Thoracic aorta endothelial cell (primary cell): ENCODE measurements around the gene RNF19B. TPM values are rescaled to one million over a fixed set of nuclear protein-coding genes. Genes with fewer than 3 reads are reported as not detected.

Source experiments
- total RNA-seq: library from RNA; depleted of rRNA; stranded (reverse); fragments of >200 nt; gene quantifications from 2 replicates; pipeline ENCODE4 v1.2.3, GENCODE V29; 2012

RNF19B gene
- 34.2 and 36.6 TPM in 2 replicates for total RNA-seq

GRCh38 chr1:32964461-32965250, at the start of gene RNF19B:
TSS of gene RNF19B (minus strand) at chr1:32964809. CDS start at chr1:32964685, 124 bp downstream.

GRCh38 chr1:32900956-32901822, 63.4 kb downstream of the RNF19B start, which contains the start of gene TMEM54:
TSS of gene TMEM54 (minus strand) at chr1:32901389. CDS start at chr1:32901238, 151 bp downstream.

Other genes starting within 250 kb of the RNF19B start
- 137 and 149 TPM in 2 replicates for gene YARS1, start 147.5 kb downstream of the RNF19B start, total RNA-seq
- 40.3 and 48.7 TPM in 2 replicates for gene S100PBP, start 147.2 kb downstream of the RNF19B start, total RNA-seq
- gene FNDC5, start 93.9 kb downstream of the RNF19B start, total RNA-seq: 0.13 TPM in 1 of 2 replicates, not detected in the other
- gene HPCA, start 78.3 kb downstream of the RNF19B start, total RNA-seq: not detected in 2 replicates
- 29.5 and 39.7 TPM in 2 replicates for gene TMEM54, start 63.4 kb downstream of the RNF19B start, total RNA-seq
- gene AK2, start 72.1 kb upstream of the RNF19B start, total RNA-seq: 277 and 291 TPM in 2 replicates
- 1.2 and 1.4 TPM in 2 replicates for gene AZIN2, start 116.3 kb upstream of the RNF19B start, total RNA-seq
- gene TRIM62, start 217.2 kb upstream of the RNF19B start, total RNA-seq: 2.7 and 3.2 TPM in 2 replicates